ENCODE data around the gene CABLES2. TPM values are rescaled to one million over a fixed set of nuclear protein-coding genes. Genes with fewer than 3 reads are reported as not detected.

Gene CABLES2
- total and polyA plus RNA-seq, 2 of the 4 experiments (the other 2 are of a cell fraction): 1.4 to 5.1 TPM

DNA sequence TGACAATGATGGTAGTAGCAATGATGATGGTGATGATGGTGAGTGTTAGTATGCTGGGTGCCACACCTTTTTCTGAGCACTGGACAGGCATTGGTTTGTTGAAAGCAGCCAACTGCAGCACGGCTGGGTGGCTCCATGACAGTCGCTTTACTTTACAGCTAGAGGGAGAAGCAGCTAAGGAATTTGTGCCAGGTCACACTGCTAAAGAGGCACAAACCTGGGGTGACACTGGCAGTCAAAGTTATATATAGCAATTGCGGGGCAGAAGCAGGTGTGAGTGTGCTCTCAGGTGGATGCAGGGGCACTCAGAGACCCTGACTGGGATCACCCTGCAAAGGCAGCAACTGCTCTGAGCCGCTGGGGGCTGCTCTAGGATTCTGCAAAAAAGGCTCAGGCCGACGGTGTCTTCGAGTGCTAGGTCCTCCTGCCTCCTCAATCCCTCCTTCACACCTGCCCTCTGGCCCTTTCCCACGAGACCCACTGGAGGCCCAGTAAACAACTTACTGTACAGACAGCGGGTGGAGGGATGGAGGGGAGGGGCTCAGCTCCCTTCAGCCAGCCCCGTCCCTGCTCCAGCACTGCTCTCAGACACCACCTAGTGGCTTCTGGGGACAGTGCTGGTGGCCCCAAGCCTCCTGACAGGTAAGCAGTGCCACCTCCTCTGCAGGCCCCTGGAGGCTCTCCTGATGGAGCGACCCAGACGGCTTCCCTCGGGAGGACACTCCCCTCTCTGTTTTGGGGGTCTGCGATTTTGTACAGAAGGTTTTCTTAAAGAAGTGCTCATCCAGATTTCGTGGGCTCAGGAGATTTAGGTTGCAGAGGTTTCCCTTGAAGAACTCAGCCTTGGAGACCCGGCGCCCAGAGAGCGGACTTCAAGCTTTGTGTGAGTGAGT is 24.5 kb downstream of the CABLES2 start:
- H3K14ac ChIP-seq (replicated peaks; ENCODE audit: low read depth, low read length): no peak overlapping the region
- peaks cover 5% of the 10 kb centered on the region for H3K4me1 ChIP-seq (ENCODE audit: control insufficient read depth, insufficient read depth, low read length)
- 100% methylated on average over 2 of the region's 18 CpGs; no CpG with 5 or more reads in 1 of the 2 experiments for WGBS, 2 experiments (ENCODE audit: extremely low coverage in 2 of 2, insufficient read length in 1 of 2)
- no peaks in the 10 kb centered on the region for H3K27me3 ChIP-seq (ENCODE audit: control insufficient read depth, insufficient read depth, low read length)
- dilution Hi-C loops (cut with HindIII; ENCODE audit: low sequenced_read_pairs, unreplicated experiment) (loop anchor here (25.0 kb wide), 1 partner anchor 95 kb away; no protein-coding TSS in a partner anchor), in situ Hi-C loops (cut with MboI; ENCODE audit: low sequenced_read_pairs) (loop anchor here (5.0 to 25.0 kb wide), 2 partner anchors 75 to 370 kb away; no protein-coding TSS in a partner anchor), intact Hi-C loops (cut with micrococcal nuclease) (loop anchor here (1.0 to 10.0 kb wide), 2 partner anchors 80 to 368 kb away; partner anchors contain the start of gene ADRM1)
- no TSS peak for BruUV-seq (replicated peaks)
- no peak overlapping the region for H4K5ac ChIP-seq (ENCODE audit: low read depth, low read length)
- no peak overlapping the region for H3K4me2 ChIP-seq (ENCODE audit: low read depth, low read length)
- H3K9ac ChIP-seq (ENCODE audit: low read depth, low read length): no peak overlapping the region
- H2AFZ ChIP-seq (replicated peaks; ENCODE audit: low read length, poor library complexity): peak overlapping the region; percentile 84
- peaks cover 9 to 49% of the 10 kb centered on the region in 2 experiments for H3K79me1 ChIP-seq (ENCODE audit: low read depth in 1 of 2, low read length in 2 of 2)
- DNase-seq (peak; percentile 70), ATAC-seq (ENCODE audit: low read depth) (peak; percentile 73)
- no peak overlapping the region; the same call in 1 of the 2 replicates for H4K91ac ChIP-seq (ENCODE audit: insufficient read depth, low read depth, low read length)
- no peak overlapping the region for H2BK120ac ChIP-seq (ENCODE audit: low read depth, low read length)
- peak overlapping the region; percentile 52 for H2BK5ac ChIP-seq (ENCODE audit: low read depth, low read length, poor library complexity, severe bottlenecking)
- H3K27ac ChIP-seq (ENCODE audit: insufficient read depth, low read length): no peak overlapping the region
- H3K56ac ChIP-seq (ENCODE audit: extremely low read depth, insufficient read depth, low read length): no peak overlapping the region
- H2AK9ac ChIP-seq (replicated peaks; ENCODE audit: low read depth, low read length, poor library complexity): peak overlapping the region; percentile 42
- peaks cover 17% of the 10 kb centered on the region for H4K20me1 ChIP-seq (ENCODE audit: insufficient read depth, low read length)
- no peak overlapping the region for H3K23ac ChIP-seq (ENCODE audit: low read depth, low read length)
- H2AK5ac ChIP-seq (ENCODE audit: low read depth, low read length): peak overlapping the region; percentile 91; the same call in 1 of the 2 replicates
- H2BK20ac ChIP-seq (ENCODE audit: low read depth, low read length): no peak overlapping the region
- peaks cover 12% of the 10 kb centered on the region for H3K9me1 ChIP-seq (ENCODE audit: insufficient read depth, low read length)
- ChIA-PET POLR2A (ENCODE audit: unreplicated experiment) (no interaction called here), CTCF (interaction anchor here (0.6 to 1.6 kb wide), 10 partner anchors 8 to 353 kb away, joined by 3 to 10 read pairs (median 3); no protein-coding TSS in a partner anchor)
- peaks cover 6% of the 10 kb centered on the region for H3K36me3 ChIP-seq (ENCODE audit: control insufficient read depth, insufficient read depth, low read length)
- no peak overlapping the region for H3K4me3 ChIP-seq (ENCODE audit: insufficient read depth, low read depth, low read length)
- no peak overlapping the region for H3K4ac ChIP-seq (ENCODE audit: low read depth, low read length)
- TF ChIP-seq BHLHE40 (IDR thresholded peaks at IDR 0.05; ENCODE audit: low read depth, low read length) (no peak), MAZ (IDR thresholded peaks at IDR 0.05; ENCODE audit: borderline replicate concordance, low read depth, low read length) (peak; percentile 87), SMC3 (IDR thresholded peaks at IDR 0.05; ENCODE audit: low read depth, low read length) (peak; percentile 89), RAD21 (IDR thresholded peaks at IDR 0.05; ENCODE audit: low read length) (peak; percentile 93)
- TF ChIP-seq, protein P1, sequence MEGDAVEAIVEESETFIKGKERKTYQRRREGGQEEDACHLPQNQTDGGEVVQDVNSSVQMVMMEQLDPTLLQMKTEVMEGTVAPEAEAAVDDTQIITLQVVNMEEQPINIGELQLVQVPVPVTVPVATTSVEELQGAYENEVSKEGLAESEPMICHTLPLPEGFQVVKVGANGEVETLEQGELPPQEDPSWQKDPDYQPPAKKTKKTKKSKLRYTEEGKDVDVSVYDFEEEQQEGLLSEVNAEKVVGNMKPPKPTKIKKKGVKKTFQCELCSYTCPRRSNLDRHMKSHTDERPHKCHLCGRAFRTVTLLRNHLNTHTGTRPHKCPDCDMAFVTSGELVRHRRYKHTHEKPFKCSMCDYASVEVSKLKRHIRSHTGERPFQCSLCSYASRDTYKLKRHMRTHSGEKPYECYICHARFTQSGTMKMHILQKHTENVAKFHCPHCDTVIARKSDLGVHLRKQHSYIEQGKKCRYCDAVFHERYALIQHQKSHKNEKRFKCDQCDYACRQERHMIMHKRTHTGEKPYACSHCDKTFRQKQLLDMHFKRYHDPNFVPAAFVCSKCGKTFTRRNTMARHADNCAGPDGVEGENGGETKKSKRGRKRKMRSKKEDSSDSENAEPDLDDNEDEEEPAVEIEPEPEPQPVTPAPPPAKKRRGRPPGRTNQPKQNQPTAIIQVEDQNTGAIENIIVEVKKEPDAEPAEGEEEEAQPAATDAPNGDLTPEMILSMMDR (conservative IDR thresholded peaks at IDR 0.05; ENCODE audit: low read depth, low read length): peak; percentile 92
- no peak overlapping the region for H2BK15ac ChIP-seq (ENCODE audit: low read depth, low read length)
- H3K9me3 ChIP-seq (ENCODE audit: control insufficient read depth, insufficient read depth, low read length): no peaks in the 10 kb centered on the region
- H3K18ac ChIP-seq (ENCODE audit: low read depth, low read length): no peak overlapping the region
- H4K8ac ChIP-seq (ENCODE audit: low read depth in 2 of 2, low read length in 2 of 2): no peak overlapping the region

Data from IMR-90 (cell line).